Measurements from ENCODE around the gene CTXND1. TPM values are rescaled to one million over a fixed set of nuclear protein-coding genes. Genes with fewer than 3 reads are reported as not detected.

Gene CTXND1
- total RNA-seq: not detected in 2 replicates

GRCh38 chr15:80252121-80252518 lies at the start of gene CTXND1:
Gene CTXND1, minus strand, starts transcription at chr15:80252213. Its CDS starts 50,264 bp downstream, at chr15:80201949.

GRCh38 chr15:80152896-80153876 lies 98.8 kb downstream of the CTXND1 start, which contains the start of gene FAH:
Gene FAH, plus strand, starts transcription at chr15:80152999. Its CDS starts 56 bp downstream, at chr15:80153055.

Other genes starting within 250 kb of the CTXND1 start
- 102 and 124 TPM in 2 replicates for gene ZFAND6, start 192.5 kb downstream of the CTXND1 start, total RNA-seq
- 26.4 and 30.8 TPM in 2 replicates for gene FAH, start 99.2 kb downstream of the CTXND1 start, total RNA-seq
- 1.8 and 3.8 TPM in 2 replicates for gene ARNT2, start 152.2 kb upstream of the CTXND1 start, total RNA-seq

Measured in smooth muscle cell of the umbilical artery (primary cell).